ENCODE data around the gene BACE2.
"Not testable (repeated sequence)": the region's sequence is repeated elsewhere in the genome, so short reads cannot be mapped to it uniquely, and the experiment has no call there.

BACE2 gene

DNA sequence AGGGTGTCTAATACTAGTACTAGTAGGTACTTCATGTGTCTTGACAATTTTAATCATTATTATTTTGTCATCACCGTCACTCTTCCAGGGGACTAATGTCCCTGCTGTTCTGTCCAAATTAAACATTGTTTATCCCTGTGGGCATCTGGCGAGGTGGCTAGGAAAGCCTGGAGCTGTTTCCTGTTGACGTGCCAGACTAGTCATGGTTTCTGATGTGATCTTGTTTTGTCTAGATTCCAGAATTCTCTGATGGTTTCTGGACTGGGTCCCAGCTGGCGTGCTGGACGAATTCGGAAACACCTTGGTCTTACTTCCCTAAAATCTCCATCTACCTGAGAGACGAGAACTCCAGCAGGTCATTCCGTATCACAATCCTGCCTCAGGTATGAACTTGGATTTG lies 82.6 kb downstream of the BACE2 start:
- no peak for DNase-seq (ENCODE audit: low read depth, low spot score)
- no peak overlapping the region for H3K4me3 ChIP-seq (ENCODE audit: low read length)

DNA sequence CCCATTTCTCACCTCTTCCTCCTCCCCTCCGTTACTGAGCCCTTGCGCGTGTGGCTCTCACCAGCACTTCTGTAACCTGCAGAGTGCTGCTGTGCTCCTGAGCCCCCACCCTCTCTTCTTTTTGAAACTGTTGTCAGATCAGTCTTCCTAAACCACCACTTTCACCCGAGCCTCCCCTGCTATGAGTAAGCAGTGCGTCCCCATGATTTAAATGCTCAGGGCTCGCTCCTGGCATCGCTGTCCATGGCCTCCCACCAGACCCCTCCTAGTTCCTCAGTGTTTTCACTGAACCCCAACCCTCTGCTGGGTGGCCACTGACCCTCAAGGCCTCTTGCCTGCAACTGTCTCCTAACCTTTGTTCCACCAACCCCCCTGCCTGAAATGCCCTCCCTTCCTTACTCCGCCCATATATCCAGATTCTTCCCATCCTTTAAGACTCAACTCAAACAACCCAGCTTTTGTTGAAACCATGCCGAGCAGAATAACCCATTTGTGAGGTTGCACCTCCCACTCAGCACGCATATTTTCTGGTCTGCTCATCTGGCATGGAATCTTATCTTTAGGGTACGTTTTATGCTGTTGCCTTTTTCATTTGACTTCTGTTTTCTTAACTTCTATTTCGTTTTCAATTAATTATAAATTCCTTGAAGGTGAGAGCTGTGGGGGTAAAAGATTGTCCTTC lies 84.1 kb downstream of the BACE2 start:
- H3K4me3 ChIP-seq (ENCODE audit: low read length): no peak overlapping the region
- DNase-seq (ENCODE audit: low read depth, low spot score): no peak

DNA sequence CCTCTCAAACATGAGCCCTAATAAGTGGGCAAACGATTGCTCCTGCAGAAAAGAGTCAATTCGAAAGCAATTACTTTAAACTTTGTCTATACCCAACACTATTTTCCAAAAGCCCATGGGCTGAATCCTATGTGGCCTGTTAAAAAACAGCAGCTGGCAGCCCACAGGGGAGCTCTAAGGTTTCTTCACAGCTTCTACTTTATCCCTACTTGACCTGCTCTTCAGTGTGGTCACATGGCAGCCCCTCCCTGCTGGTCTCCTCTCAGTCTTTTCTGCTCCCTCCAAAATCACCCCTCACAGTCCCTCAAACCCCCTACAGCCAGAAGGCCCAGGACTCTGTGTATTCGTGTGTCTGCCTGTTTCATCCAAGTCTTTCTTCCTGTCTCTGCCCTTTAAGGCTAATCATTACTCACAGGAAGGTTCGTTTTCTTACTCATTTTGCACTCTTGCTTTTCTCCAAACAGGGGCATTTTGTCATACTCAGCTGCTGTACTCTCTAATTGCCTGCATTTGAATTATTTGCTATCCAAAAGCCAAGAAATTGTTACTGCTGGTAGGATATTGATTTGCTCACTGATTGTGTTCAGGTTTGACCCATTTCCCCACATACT lies 86.2 kb downstream of the BACE2 start:
- DNase-seq (ENCODE audit: low read depth, low spot score): no peak
- no peak overlapping the region for H3K4me3 ChIP-seq (ENCODE audit: low read length)

DNA sequence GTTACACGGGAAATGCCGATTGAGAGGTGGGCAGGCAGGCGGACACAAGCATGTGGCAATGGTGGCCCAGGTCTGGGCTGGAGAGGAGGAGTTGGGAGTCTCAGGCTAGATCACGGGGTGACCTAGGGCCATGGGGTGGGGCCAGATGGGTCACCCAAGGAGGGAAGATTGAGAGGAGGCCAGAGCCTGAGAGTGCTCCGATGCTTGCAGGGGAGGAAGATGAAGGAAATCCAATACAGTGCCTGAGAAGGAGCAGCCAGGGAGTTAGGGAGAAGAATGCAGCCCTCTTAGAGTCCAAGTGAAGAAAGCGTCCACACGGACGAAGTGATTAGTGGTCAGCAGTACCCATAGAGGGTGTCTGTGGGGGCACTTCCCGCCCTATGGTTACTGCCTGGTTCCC lies 87.2 kb downstream of the BACE2 start:
- no peak overlapping the region for H3K4me3 ChIP-seq (ENCODE audit: low read length)
- DNase-seq (ENCODE audit: low read depth, low spot score): no peak

DNA sequence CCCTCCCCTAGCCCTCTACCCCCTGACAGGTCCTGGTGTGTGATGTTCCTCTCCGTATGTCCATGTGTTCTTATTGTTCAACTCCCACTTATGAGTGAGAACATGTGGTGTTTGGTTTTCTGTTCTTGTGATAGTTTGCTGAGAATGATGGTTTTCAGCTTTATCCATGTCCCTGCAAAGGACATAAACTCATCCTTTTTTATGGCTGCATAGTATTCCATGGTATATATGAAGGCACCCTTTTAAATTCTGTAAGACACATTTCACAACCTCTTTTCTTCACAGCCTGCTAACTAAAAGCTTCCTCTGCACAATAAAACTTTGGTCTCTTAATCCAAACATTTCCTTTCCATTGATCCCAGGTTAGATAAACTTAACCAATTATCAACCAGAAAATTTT lies 88.3 kb downstream of the BACE2 start:
- not testable (repeated sequence) for H3K4me3 ChIP-seq (ENCODE audit: low read length); DNase-seq (ENCODE audit: low read depth, low spot score)

DNA sequence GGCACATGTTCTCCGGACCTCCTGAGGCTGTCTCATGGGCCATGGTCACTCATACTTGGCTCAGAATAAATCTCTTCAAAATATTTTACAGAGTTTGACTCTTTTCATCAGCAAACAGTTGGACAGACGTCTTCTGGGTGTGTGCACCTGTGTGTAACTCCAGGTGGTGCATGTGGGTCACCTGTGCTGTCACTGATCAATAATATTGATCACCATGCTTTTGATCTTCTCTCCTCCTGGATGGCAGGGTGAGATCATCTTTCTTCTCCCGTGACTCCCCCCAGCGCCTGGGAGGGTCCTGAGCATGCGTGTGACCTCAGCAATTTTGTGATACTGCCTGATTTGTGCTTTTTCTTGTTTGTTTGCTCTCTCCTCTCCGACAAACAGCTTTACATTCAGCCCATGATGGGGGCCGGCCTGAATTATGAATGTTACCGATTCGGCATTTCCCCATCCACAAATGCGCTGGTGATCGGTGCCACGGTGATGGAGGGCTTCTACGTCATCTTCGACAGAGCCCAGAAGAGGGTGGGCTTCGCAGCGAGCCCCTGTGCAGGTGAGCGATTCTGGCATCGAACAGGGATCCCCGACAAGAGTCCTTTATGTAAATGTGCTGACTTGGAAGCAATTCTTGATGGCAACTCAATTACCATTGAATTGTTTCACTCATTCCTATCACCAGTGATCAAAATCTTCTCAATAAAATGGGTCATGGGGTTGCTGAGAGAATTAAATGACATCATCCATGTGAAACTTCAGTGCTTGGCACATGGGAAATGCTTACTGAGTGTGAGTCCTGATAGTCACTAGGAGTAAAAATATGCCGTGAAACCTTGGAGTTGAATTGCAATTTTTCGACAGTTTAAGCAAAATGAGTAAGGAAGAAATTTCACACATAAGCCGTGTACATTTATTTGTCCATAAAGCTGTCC lies 89.1 kb downstream of the BACE2 start:
- DNase-seq (ENCODE audit: low read depth, low spot score): no peak
- no peak overlapping the region for H3K4me3 ChIP-seq (ENCODE audit: low read length)

DNA sequence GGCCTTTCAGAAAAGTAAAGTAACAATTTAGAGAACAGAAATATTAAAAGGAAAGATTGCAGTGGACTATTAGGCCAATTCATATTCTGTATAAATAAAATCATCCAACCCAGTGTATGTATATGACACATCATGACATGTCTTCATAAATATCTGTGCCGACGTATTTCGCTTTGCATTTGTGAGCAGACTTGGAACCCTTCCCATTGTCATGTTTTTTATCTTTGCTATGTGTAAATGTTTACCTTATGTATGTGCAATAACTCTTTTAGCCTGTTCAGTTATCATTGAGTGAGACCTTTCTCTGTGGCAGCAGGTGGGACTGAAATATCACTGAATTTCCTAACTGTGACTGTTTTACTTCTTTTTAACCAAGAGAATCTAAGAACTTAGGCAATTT lies 90.7 kb downstream of the BACE2 start:
- DNase-seq (ENCODE audit: low read depth, low spot score): no peak

DNA sequence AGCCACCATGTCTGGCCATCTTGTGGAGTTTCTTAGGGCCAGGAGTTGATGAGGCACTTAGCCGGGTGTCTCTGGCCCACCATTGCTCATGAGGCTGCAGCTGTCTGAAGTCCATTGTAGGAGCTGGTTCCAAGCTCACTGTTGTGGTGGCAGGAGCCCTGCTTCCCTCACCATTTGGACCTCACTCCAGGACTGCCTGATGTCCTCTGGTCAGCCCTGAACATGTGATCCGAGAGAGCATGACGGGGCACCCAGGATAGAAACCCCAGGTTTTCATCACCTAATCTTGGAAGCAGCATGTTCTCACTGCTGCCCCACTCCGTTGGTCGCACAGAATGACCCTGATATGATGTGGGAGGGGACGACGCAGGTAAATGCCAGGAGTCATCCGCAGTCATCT lies 92.5 kb downstream of the BACE2 start:
- H3K4me3 ChIP-seq (ENCODE audit: low read length): no peak overlapping the region
- no peak for DNase-seq (ENCODE audit: low read depth, low spot score)

More for the DNA sequence above, 90.7 kb downstream of the BACE2 start:
- H3K4me3 ChIP-seq (ENCODE audit: low read length): no peak overlapping the region

DNA sequence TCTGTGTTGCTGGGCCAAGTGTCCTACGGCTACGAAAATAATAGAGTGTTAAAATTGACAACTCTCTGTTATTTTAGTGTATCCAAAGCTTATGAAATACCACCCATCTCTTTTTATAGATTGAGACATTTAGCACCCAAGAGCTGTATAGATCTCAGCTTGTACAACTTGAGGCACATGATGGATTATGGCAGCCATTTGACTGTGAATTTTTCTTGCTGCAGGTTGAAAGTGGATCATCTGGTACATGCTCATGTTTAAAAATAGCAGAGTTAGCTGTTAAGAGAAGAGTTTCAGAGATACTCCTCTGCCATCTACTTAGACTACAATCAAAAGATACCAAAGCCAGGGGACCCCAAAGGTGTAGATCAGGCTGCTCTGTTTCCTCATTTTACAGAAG lies 99.4 kb downstream of the BACE2 start:
- DNase-seq (ENCODE audit: low read depth, low spot score): no peak
- no peak overlapping the region for H3K4me3 ChIP-seq (ENCODE audit: low read length)

DNA sequence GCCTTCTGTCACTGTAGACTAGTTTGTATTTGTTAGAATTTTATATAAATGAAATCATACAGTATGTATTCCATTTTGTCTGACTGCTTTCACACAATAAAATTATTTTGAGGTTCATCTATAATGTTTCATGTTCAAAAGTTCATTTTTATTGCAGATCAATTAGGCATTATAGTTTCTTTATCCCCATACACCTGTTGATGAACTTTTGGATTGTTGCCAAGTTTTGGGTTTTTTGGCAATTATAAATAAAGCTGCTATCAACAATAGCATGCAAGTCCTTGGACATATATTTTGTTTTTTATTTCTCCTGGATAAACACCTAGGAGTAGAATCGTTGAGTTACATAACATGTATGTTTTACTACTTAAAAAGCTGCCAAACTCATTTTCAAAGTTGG lies 101.6 kb downstream of the BACE2 start:
- H3K4me3 ChIP-seq (ENCODE audit: low read length): no peak overlapping the region
- no peak for DNase-seq (ENCODE audit: low read depth, low spot score)

DNA sequence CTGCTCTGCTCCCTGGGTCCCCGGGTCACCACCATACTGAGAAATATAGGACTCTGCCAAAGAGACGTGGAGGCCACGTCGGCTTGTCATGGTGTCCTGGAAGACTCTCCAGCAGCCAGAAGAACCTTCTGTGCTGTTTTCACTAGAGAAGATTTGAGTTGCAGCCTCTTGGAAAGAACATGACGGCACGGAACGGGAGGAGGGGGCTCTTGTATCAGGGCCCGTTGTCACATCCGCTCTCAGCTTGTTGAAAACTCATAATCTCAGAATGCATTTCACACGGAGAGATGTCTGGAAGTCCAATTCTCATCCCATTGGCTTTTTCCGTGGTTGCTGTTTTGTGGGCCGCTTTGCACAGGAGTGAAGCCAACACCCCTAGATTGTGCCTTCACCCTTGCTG lies 109.2 kb downstream of the BACE2 start:
- DNase-seq (ENCODE audit: low read depth, low spot score): no peak

DNA sequence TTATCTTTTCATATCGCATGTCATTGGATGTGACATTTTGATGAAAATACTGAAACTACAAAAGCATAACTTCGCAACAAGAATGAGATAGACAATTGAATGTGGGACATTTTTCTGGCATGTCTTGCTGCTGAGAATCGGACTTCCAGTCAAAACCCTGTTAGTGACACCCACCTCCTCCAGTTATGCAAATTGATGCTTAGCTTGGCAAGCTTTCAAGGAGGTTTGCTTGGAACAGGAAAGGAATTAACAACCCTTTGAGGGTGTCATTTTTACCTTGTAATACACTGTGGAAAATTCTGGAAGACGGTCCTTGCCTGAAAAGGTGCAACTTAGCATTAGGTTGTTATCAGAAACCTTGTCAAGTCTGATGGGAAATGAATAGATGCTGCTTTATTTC lies 109.9 kb downstream of the BACE2 start:
- DNase-seq (ENCODE audit: low read depth, low spot score): no peak
- no peak overlapping the region for H3K4me3 ChIP-seq (ENCODE audit: low read length)

More for the DNA sequence above, 109.2 kb downstream of the BACE2 start:
- no peak overlapping the region for H3K4me3 ChIP-seq (ENCODE audit: low read length)

DNA sequence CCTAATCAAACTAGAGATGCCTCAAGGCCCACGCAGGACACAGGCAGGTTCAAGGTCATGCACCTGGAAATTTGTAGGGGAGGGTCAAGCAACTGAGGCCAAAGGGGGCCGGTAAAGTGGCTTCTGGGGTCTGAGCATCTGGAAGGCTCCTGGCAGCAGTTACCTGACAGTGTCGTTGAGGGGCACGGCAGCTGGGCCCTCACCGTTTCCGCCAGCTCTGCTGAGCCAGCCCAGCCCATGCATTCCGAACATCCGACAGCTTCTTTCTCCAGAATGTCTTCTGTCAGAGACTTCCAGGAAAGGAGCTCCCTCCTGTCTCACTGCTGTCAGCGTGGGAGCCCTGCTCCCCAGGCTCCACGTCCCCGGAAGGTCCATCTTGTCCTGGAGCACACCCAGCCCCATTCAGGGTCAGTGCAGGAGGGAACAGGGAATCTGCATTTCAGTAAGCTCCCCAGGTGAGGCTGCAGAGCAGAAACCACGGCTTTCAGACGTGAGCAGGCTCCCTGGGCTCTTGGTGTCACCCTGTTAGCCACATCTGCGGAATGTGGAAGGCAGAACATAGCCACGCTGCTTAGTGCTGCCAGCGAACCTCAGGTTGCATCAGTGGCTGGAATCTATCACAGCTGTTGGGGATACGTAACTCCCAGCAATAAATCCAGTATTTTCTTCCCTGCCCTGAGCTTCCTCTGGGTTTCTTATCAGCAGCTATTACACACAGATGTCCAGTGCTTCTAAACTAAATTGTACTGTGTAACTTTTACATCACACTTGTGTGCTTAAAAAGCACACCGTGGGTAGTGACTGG lies 112.4 kb downstream of the BACE2 start:
- no peak for DNase-seq (ENCODE audit: low read depth, low spot score)
- H3K4me3 ChIP-seq (ENCODE audit: low read length): no peak overlapping the region

DNA sequence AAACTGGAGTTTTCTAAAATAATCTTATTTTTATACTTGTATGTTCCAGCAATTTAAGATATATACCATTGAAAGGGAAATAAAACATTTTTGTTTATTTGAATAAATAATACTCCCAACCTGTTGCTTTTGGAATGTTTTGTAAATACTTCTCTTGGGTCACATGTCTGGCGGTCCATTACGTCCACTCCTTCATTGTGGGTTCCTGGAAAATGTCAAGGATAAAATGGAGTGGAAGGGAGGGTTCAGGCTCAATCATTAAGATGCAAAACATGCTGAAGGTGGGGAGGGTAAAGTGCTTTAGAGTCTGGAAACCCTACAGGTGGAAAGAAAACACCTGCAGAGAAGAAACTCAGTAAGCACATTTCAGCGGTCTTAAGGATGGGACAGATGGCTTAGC lies 114.5 kb downstream of the BACE2 start:
- DNase-seq (ENCODE audit: low read depth, low spot score): no peak
- H3K4me3 ChIP-seq (ENCODE audit: low read length): no peak overlapping the region

DNA sequence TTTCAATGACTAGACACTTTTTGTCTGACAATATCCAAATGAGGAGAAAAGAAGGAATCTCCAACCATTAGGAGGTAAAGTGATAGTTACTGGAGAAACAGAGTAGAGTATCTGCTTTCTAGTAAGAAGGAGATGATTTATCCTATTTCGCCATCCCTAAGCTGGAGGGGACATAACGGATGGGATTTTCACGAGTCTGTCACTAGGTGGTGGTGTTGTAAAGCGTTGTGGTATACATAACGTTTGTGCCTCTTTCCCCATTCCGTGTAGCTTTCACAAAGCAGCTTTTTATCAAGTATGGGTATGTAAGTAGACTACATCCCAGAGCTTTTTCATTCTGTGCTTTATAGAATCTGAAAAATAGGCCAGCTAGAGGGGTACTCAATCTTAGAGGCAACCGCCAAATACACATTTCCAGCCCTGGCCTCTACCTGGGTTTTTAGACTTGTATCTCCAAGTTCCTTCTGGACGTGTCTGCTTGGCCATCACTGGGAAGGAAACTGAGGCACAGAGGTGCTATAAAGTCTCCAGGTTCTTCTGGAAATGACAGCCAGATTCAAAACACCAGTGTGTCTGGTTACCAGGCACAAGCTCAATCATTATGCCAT lies 115.4 kb downstream of the BACE2 start:
- H3K4me3 ChIP-seq (ENCODE audit: low read length): no peak overlapping the region
- peak; percentile 76 for DNase-seq (ENCODE audit: low read depth, low spot score)

DNA sequence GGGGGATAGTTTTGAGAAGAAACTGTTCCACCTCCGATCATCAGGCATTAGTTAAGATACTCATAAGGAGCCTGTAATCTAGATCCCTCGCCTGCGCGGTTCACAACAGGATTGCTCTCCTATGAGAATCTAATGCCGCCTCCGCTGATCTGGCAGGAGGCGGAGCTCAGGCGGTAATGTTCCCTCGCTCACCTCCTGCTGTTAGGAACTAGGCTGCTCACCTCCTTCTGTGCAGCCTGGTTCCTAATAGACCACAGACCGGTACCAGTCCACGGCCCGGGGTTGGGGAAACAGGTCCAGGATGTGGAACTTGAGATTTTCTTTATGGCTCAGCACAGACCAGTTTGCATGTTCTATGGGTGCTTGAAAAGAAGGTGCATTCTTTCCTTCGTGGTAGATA lies 121.5 kb downstream of the BACE2 start:
- H3K4me3 ChIP-seq (ENCODE audit: low read length): no peak overlapping the region
- no peak for DNase-seq (ENCODE audit: low read depth, low spot score)

DNA sequence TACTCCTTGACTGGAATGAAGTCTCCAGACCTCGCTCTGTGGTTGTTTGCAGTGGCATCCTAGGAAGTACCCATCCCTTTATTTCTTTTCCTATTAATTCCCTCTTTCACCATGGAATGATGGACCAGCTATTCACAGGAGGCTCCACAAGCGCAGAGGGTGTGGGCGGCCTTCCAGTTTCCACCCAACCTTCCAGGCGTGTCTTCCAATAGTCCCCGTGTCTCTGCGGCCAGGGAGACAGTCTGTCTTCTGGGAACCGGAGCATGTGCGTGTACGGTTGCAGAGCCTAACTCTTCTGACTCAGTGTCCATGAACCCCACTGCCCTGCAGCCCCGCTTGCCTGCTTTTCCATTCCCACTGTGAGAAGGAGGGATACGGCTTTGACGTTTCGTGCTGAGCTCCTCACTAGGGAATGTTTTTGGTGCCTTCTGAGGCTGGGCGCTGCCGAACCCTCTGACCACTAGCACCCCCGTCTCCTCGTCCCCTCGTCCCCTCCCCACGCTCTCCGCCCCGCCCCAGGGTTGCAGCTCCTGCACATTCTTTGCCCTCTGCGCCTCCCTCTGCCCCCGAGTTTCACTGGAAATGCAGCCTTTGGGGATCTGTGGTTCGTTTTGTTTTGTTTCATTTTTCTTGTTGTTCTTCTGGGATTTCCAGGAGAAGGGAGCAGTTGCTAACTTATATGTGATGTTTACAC lies 122.3 kb downstream of the BACE2 start:
- H3K4me3 ChIP-seq (ENCODE audit: low read length): no peak overlapping the region
- DNase-seq (ENCODE audit: low read depth, low spot score): no peak

DNA sequence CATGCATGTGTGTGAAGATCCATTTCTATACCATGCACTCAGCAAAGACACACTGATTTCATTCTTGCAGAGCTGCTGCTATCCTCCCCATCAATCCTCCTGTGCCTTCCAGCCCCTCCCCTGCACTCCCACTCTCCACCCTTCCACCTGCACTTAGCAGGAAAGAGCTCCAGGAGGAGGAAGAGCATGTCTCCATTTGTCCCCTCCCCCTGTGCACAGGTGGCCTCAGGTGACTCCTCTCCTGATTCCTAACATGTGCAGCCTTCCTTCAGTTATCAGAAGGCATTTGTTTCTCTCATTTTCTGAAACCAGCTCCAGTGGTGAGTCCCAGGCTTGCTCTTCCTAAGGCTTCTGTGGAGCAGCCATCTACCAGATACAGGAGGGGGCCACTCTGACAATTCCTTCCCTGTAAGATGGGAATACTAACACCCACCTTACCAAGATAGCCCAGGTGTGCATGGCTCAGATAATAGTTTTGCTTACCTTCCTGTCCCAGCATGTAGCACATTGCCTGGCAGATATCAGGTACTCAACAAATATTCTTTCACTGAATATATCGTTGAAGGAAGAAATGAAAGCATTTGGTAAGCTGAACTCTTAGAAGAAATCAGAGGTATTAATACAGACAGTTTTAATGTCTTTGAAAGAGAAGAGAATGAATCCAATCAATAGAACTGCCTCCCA lies 126.7 kb downstream of the BACE2 start:
- DNase-seq (ENCODE audit: low read depth, low spot score): no peak
- H3K4me3 ChIP-seq (ENCODE audit: low read length): no peak overlapping the region
